Naive thymus-derived CD8-positive, alpha-beta T cell (primary cell): ENCODE data around the gene KCNG4. TPM values are rescaled to one million over a fixed set of nuclear protein-coding genes. Genes with fewer than 3 reads are reported as not detected.

Experiments
- ATAC-seq, 2 donors: fragments of 150-1000 bp; cut with Tn5 transposase in 1 of 2; sonication (Bioruptor Pico), chemical (Tn5 transposase) in 1 of 2; 1 replicate in 1 of 2; 2 replicates in 1 of 2; pipeline ENCODE4 v1.10.0; 2021; ENCODE audit warnings: mild to moderate bottlenecking in 2 of 2, moderate library complexity in 2 of 2
- POLR2A ChIA-PET: fragments of 350-600 bp; sonication (Branson Sonifier 250); formaldehyde crosslinking; loops from one replicate; lab custom pipeline; 2021; ENCODE audit warnings: antibody characterized with exemption; lab: Charles Lee
- DNase-seq, 10 donors: peaks; one replicate each; pipeline versions ENCODE4 v3.0.0 to v3.0.0-alpha.2; 2020 to 2022
- H3K27ac Mint-ChIP-seq, 10 donors: one replicate each; pipeline ENCODE4 v1.8.0; 2020 to 2022; ENCODE audit warnings: mild to moderate bottlenecking in 10 of 10, mixed read lengths in 10 of 10, moderate library complexity in 4 of 10, inconsistent platforms in 1 of 10
- H3K27me3 Mint-ChIP-seq, 5 donors: one replicate each; pipeline ENCODE4 v1.8.0; 2021 to 2022; ENCODE audit warnings: mixed read lengths in 5 of 5
- H3K36me3 Mint-ChIP-seq, 3 donors: one replicate each; pipeline ENCODE4 v1.8.0; 2020 to 2022; ENCODE audit warnings: mixed read lengths in 3 of 3, mild to moderate bottlenecking in 2 of 3, inconsistent platforms in 1 of 3
- H3K4me1 Mint-ChIP-seq, 4 donors: one replicate each; pipeline ENCODE4 v1.8.0; 2021 to 2022; ENCODE audit warnings: mixed read lengths in 4 of 4
- H3K4me3 Mint-ChIP-seq, 10 donors: one replicate each; pipeline ENCODE4 v1.8.0; 2020 to 2022; ENCODE audit warnings: mild to moderate bottlenecking in 10 of 10, mixed read lengths in 10 of 10, moderate library complexity in 6 of 10, inconsistent platforms in 1 of 10
- H3K9me3 Mint-ChIP-seq, 9 donors: one replicate each; pipeline ENCODE4 v1.8.0; 2020 to 2022; ENCODE audit warnings: mixed read lengths in 9 of 9, mild to moderate bottlenecking in 3 of 9, inconsistent platforms in 1 of 9, moderate library complexity in 1 of 9
- polyA plus RNA-seq, 3 donors: library from polyadenylated mRNA; unstranded; fragments of 300-500 nt; fragmentation: Illumina TruSeq; gene quantifications; one replicate each; pipeline ENCODE4 v1.2.3, GENCODE V29; 2021
- total RNA-seq, 8 experiments: library from RNA in 2 of 8; stranded (reverse) in 2 of 8; gene quantifications; one replicate each; pipeline ENCODE4 v1.2.3 and lab custom pipeline; 2021 to 2026

Gene KCNG4, protein sequence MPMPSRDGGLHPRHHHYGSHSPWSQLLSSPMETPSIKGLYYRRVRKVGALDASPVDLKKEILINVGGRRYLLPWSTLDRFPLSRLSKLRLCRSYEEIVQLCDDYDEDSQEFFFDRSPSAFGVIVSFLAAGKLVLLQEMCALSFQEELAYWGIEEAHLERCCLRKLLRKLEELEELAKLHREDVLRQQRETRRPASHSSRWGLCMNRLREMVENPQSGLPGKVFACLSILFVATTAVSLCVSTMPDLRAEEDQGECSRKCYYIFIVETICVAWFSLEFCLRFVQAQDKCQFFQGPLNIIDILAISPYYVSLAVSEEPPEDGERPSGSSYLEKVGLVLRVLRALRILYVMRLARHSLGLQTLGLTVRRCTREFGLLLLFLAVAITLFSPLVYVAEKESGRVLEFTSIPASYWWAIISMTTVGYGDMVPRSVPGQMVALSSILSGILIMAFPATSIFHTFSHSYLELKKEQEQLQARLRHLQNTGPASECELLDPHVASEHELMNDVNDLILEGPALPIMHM
- total RNA-seq = not detected
- polyA plus RNA-seq = not detected
- 0 to 0.09 (median 0) reads per million in 6 experiments for total RNA-seq (lab: John Stamatoyannopoulos, UW)

GRCh38 chr16:84239909-84240308 lies at the start of gene KCNG4:
TSS of gene KCNG4 (minus strand) at chr16:84240012. CDS start at chr16:84237485, 2,527 bp downstream.
- peaks cover 0 to 12% (median 0%) of the 10 kb centered on the region in 3 donors for H3K36me3 Mint-ChIP-seq
- H3K27me3 Mint-ChIP-seq = peaks cover 18 to 50% (median 33%) of the 10 kb centered on the region in 5 donors
- H3K4me1 Mint-ChIP-seq = no peaks in the 10 kb centered on the region
- H3K4me3 Mint-ChIP-seq = no peak within 1 kb of the TSS
- no peak for ATAC-seq
- peaks cover 0 to 9% (median 0%) of the 10 kb centered on the region in 9 donors for H3K9me3 Mint-ChIP-seq
- DNase-seq = no peak
- POLR2A ChIA-PET = no interaction called here
- peak within 1 kb of the TSS in 1 of 10 donors; percentile 79 for H3K27ac Mint-ChIP-seq

DNA sequence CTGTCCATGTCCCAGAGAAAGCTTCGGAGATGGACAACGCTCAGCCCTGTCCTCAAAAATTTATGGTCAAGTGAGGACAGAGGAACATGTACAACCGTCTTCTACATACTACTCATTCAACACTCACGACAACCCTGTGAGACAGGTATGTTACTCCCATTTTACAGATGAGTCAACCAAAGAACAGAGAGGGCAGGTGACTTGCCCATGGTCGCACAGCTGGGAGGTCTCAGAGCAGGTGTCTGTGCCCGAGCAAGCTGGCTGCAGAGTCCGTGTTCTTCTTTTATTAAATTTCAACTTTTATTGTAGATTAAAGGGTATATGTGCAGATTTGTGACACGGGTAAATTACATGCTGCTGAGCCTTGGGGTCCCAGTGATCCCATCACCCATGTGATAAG lies 49.1 kb upstream of the KCNG4 start:
- POLR2A ChIA-PET = no interaction called here
- Mint-ChIP-seq H3K27ac (no peak overlapping the region), H3K9me3 (peaks cover 0 to 2% (median 0%) of the 10 kb centered on the region in 9 donors), H3K36me3 (no peaks in the 10 kb centered on the region), H3K27me3 (peaks cover 7 to 41% (median 30%) of the 10 kb centered on the region in 5 donors), H3K4me3 (no peak overlapping the region), H3K4me1 (peaks cover 0 to 11% (median 5%) of the 10 kb centered on the region in 4 donors)
- DNase-seq (no peak), ATAC-seq (no peak)

GRCh38 chr16:84286578-84287240 lies 46.9 kb upstream of the KCNG4 start:
- Mint-ChIP-seq H3K4me3 (no peak overlapping the region), H3K4me1 (peaks cover 0 to 4% (median 2%) of the 10 kb centered on the region in 4 donors), H3K36me3 (no peaks in the 10 kb centered on the region), H3K27me3 (peaks cover 6 to 35% (median 23%) of the 10 kb centered on the region in 5 donors), H3K27ac (no peak overlapping the region), H3K9me3 (no peaks in the 10 kb centered on the region)
- ATAC-seq (no peak), DNase-seq (no peak)
- POLR2A ChIA-PET = no interaction called here

DNA sequence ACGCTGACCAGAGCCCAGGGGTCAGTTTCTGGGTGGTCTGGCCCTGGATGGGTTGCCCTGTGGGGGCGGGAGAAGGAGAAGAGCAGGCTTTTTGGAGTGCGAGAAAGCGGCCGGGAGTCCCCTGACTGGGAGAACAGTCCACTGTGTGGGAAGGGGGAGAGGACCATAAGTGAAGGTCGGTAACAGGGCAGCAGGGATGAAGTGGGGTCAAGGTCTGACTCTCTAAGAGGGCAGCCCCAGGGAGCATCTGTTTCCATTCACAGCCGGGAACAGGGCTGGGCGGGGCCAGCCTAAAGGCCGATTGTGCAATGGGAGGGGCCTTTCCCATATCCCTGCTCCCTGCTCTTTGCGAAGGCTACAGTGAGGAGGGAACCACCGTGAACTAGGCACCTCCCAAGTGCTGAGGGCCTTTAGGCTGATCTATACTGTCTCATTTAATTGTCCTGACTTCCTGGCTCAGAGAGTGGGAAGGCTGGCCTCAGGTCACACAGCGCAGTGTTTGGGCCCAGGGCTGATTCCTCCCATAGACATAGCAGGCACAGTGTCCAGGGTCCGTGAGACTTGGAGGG lies 44.4 kb upstream of the KCNG4 start:
- no peaks in the 10 kb centered on the region for H3K9me3 Mint-ChIP-seq
- POLR2A ChIA-PET = no interaction called here
- H3K27ac Mint-ChIP-seq = no peak overlapping the region
- H3K4me3 Mint-ChIP-seq = no peak overlapping the region
- DNase-seq (no peak), ATAC-seq (no peak)
- H3K36me3 Mint-ChIP-seq = no peaks in the 10 kb centered on the region
- peaks cover 0 to 3% (median 0%) of the 10 kb centered on the region in 4 donors for H3K4me1 Mint-ChIP-seq
- peaks cover 2 to 21% (median 13%) of the 10 kb centered on the region in 5 donors for H3K27me3 Mint-ChIP-seq

- ATAC-seq (no peak), DNase-seq (no peak)
- Mint-ChIP-seq H3K4me1 (peaks cover 0 to 3% (median 0%) of the 10 kb centered on the region in 4 donors), H3K27ac (peak overlapping the region in 1 of 10 donors; percentile 24), H3K36me3 (no peaks in the 10 kb centered on the region), H3K4me3 (no peak overlapping the region), H3K9me3 (no peaks in the 10 kb centered on the region), H3K27me3 (peaks cover 2 to 15% (median 10%) of the 10 kb centered on the region in 5 donors)
- POLR2A ChIA-PET = no interaction called here
Observed at GRCh38 chr16:84283314-84284153, 43.7 kb upstream of the KCNG4 start.

GRCh38 chr16:84282533-84282932 lies 42.7 kb upstream of the KCNG4 start:
- H3K9me3 Mint-ChIP-seq = no peaks in the 10 kb centered on the region
- peaks cover 0 to 5% (median 0%) of the 10 kb centered on the region in 4 donors for H3K4me1 Mint-ChIP-seq
- no peak for ATAC-seq
- POLR2A ChIA-PET = no interaction called here
- no peak overlapping the region for H3K27ac Mint-ChIP-seq
- peaks cover 0 to 10% (median 4%) of the 10 kb centered on the region in 5 donors for H3K27me3 Mint-ChIP-seq
- H3K4me3 Mint-ChIP-seq = no peak overlapping the region
- no peaks in the 10 kb centered on the region for H3K36me3 Mint-ChIP-seq
- no peak for DNase-seq

DNA sequence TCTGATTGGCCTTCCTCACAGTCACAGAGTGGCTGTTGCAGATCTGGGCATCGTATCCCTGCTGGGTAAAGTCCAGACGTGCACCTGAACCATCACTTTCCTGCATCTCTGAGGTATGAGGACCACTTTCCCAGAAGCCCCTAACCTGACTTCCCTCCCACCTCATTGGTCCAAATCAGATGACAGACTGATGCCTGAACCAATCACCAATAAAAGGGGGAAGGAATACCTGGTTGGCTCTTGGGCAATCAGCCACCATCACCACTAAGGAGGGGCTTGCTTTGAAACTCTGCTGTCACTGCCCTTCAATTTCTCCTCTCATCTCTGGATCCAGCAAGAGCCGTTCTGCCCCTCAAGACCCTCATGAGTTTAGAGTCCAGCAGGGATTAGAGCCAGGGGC lies 41.3 kb upstream of the KCNG4 start:
- Mint-ChIP-seq H3K27ac (no peak overlapping the region), H3K4me3 (no peak overlapping the region), H3K36me3 (no peaks in the 10 kb centered on the region), H3K27me3 (peaks cover 0 to 10% (median 4%) of the 10 kb centered on the region in 5 donors), H3K9me3 (no peaks in the 10 kb centered on the region), H3K4me1 (peaks cover 0 to 5% (median 0%) of the 10 kb centered on the region in 4 donors)
- DNase-seq (no peak), ATAC-seq (no peak)
- POLR2A ChIA-PET = no interaction called here

GRCh38 chr16:84279881-84280280 lies 40.1 kb upstream of the KCNG4 start:
- DNase-seq (no peak), ATAC-seq (no peak)
- no peaks in the 10 kb centered on the region for H3K36me3 Mint-ChIP-seq
- no peaks in the 10 kb centered on the region for H3K9me3 Mint-ChIP-seq
- peaks cover 0 to 5% (median 0%) of the 10 kb centered on the region in 4 donors for H3K4me1 Mint-ChIP-seq
- POLR2A ChIA-PET = no interaction called here
- H3K27ac Mint-ChIP-seq = no peak overlapping the region
- H3K27me3 Mint-ChIP-seq = peaks cover 0 to 16% (median 5%) of the 10 kb centered on the region in 5 donors
- H3K4me3 Mint-ChIP-seq = no peak overlapping the region

GRCh38 chr16:84278968-84279367 lies 39.2 kb upstream of the KCNG4 start:
- POLR2A ChIA-PET = no interaction called here
- H3K27ac Mint-ChIP-seq = no peak overlapping the region
- no peaks in the 10 kb centered on the region for H3K36me3 Mint-ChIP-seq
- no peaks in the 10 kb centered on the region for H3K9me3 Mint-ChIP-seq
- no peak for ATAC-seq
- no peak overlapping the region for H3K4me3 Mint-ChIP-seq
- peaks cover 0 to 16% (median 5%) of the 10 kb centered on the region in 5 donors for H3K27me3 Mint-ChIP-seq
- H3K4me1 Mint-ChIP-seq = peaks cover 0 to 5% (median 0%) of the 10 kb centered on the region in 4 donors
- DNase-seq = no peak

DNA sequence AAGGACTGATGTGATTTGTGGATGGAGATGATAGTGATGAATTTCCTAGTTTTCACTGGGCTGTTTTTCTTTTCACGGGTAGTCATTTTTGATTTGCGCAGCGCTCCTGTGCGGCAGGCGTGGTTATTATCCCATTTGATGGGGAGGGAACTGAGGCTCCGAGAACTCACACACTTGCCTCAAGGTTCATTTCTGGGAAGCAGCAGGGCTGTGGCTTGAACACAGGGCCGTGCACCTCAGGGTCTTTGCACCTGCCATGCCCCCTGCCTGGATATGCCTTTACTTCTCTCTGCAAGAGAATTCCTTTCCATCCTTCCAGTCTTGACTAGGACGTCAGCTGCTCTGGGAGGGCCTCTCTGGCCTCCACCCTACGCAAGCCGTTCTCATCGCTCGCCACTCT lies 38.5 kb upstream of the KCNG4 start:
- H3K36me3 Mint-ChIP-seq = no peaks in the 10 kb centered on the region

GRCh38 chr16:84277244-84277823 lies 37.5 kb upstream of the KCNG4 start:
- DNase-seq (peak; percentile 32 to 78 (median 63)), ATAC-seq (peak; percentile 74 to 82)
- Mint-ChIP-seq H3K27ac (peak overlapping the region in 1 of 10 donors; percentile 23), H3K9me3 (no peaks in the 10 kb centered on the region), H3K36me3 (no peaks in the 10 kb centered on the region), H3K4me3 (no peak overlapping the region), H3K4me1 (peaks cover 0 to 2% (median 0%) of the 10 kb centered on the region in 4 donors), H3K27me3 (peaks cover 0 to 14% (median 5%) of the 10 kb centered on the region in 5 donors)
- POLR2A ChIA-PET = interaction anchor here (0.6 kb wide), 1 partner anchor 231 kb away, joined by 3 read pairs; no protein-coding TSS in a partner anchor

More for the DNA sequence above, 38.5 kb upstream of the KCNG4 start:
- POLR2A ChIA-PET = no interaction called here
- Mint-ChIP-seq H3K27me3 (peaks cover 0 to 16% (median 5%) of the 10 kb centered on the region in 5 donors), H3K4me3 (no peak overlapping the region), H3K4me1 (peaks cover 0 to 2% (median 0%) of the 10 kb centered on the region in 4 donors), H3K27ac (no peak overlapping the region), H3K9me3 (no peaks in the 10 kb centered on the region)
- ATAC-seq = no peak
- DNase-seq = no peak
